Measurements from ENCODE around the gene EHMT1. TPM values are rescaled to one million over a fixed set of nuclear protein-coding genes. Genes with fewer than 3 reads are reported as not detected.

The EHMT1 gene
- total RNA-seq, 1 experiment from 2014 or later = 63.9 TPM

GRCh38 chr9:137802021-137802420 lies 183.2 kb downstream of the EHMT1 start:
- DNase-seq (ENCODE audit: low read depth, low spot score) = no peak
- no peaks in the 10 kb centered on the region for H3K36me3 ChIP-seq (ENCODE audit: control insufficient read depth, insufficient read depth, low read length)
- H3K27me3 ChIP-seq (ENCODE audit: control insufficient read depth, insufficient read depth, low read length) = no peaks in the 10 kb centered on the region
- H3K27ac ChIP-seq (ENCODE audit: low read length) = no peak overlapping the region
- intact Hi-C loops (cut with micrococcal nuclease; ENCODE audit: unreplicated experiment) (no loop called here), in situ Hi-C loops (cut with HindIII; ENCODE audit: low pct_unique_long_range_greater_than_20kb, low sequenced_read_pairs) (no loop called here)
- no TSS peak for BruUV-seq (replicated peaks)
- TF ChIP-seq, protein P1, sequence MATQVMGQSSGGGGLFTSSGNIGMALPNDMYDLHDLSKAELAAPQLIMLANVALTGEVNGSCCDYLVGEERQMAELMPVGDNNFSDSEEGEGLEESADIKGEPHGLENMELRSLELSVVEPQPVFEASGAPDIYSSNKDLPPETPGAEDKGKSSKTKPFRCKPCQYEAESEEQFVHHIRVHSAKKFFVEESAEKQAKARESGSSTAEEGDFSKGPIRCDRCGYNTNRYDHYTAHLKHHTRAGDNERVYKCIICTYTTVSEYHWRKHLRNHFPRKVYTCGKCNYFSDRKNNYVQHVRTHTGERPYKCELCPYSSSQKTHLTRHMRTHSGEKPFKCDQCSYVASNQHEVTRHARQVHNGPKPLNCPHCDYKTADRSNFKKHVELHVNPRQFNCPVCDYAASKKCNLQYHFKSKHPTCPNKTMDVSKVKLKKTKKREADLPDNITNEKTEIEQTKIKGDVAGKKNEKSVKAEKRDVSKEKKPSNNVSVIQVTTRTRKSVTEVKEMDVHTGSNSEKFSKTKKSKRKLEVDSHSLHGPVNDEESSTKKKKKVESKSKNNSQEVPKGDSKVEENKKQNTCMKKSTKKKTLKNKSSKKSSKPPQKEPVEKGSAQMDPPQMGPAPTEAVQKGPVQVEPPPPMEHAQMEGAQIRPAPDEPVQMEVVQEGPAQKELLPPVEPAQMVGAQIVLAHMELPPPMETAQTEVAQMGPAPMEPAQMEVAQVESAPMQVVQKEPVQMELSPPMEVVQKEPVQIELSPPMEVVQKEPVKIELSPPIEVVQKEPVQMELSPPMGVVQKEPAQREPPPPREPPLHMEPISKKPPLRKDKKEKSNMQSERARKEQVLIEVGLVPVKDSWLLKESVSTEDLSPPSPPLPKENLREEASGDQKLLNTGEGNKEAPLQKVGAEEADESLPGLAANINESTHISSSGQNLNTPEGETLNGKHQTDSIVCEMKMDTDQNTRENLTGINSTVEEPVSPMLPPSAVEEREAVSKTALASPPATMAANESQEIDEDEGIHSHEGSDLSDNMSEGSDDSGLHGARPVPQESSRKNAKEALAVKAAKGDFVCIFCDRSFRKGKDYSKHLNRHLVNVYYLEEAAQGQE (IDR thresholded peaks at IDR 0.05; ENCODE audit: insufficient read depth in 1 of 2, low read depth in 2 of 2, low read length in 1 of 2) = no peak
- TF ChIP-seq TCF7L2 (IDR thresholded peaks at IDR 0.05; ENCODE audit: low read depth, low read length) = no peak
- no peak for TF ChIP-seq POLR2AphosphoS5 (IDR thresholded peaks at IDR 0.05; ENCODE audit: low read depth, low read length)
- TF ChIP-seq, protein P2, sequence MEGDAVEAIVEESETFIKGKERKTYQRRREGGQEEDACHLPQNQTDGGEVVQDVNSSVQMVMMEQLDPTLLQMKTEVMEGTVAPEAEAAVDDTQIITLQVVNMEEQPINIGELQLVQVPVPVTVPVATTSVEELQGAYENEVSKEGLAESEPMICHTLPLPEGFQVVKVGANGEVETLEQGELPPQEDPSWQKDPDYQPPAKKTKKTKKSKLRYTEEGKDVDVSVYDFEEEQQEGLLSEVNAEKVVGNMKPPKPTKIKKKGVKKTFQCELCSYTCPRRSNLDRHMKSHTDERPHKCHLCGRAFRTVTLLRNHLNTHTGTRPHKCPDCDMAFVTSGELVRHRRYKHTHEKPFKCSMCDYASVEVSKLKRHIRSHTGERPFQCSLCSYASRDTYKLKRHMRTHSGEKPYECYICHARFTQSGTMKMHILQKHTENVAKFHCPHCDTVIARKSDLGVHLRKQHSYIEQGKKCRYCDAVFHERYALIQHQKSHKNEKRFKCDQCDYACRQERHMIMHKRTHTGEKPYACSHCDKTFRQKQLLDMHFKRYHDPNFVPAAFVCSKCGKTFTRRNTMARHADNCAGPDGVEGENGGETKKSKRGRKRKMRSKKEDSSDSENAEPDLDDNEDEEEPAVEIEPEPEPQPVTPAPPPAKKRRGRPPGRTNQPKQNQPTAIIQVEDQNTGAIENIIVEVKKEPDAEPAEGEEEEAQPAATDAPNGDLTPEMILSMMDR (IDR thresholded peaks at IDR 0.05) = no peak
- TF ChIP-seq SIN3A (IDR thresholded peaks at IDR 0.05; ENCODE audit: borderline replicate concordance, insufficient read depth, low read depth, low read length) = no peak
- no peak overlapping the region for H3K4me3 ChIP-seq (ENCODE audit: low read depth in 2 of 2, low read length in 2 of 2)
- no peaks in the 10 kb centered on the region for H3K4me1 ChIP-seq (ENCODE audit: control insufficient read depth, insufficient read depth, low read length)
- ATAC-seq = no peak
- POLR2A ChIA-PET = no interaction called here
- H3K9me3 ChIP-seq (ENCODE audit: control insufficient read depth, insufficient read depth, low read depth, low read length) = no peaks in the 10 kb centered on the region
- CTCF ChIA-PET = no interaction called here

- ChIA-PET CTCF (no interaction called here), POLR2A (no interaction called here)
- no peaks in the 10 kb centered on the region for H3K9me3 ChIP-seq (ENCODE audit: control insufficient read depth, insufficient read depth, low read depth, low read length)
- H3K27ac ChIP-seq (ENCODE audit: low read length) = no peak overlapping the region
- intact Hi-C loops (cut with micrococcal nuclease; ENCODE audit: unreplicated experiment) (no loop called here), in situ Hi-C loops (cut with HindIII; ENCODE audit: low pct_unique_long_range_greater_than_20kb, low sequenced_read_pairs) (no loop called here)
- ATAC-seq (no peak), DNase-seq (ENCODE audit: low read depth, low spot score) (no peak)
- no peaks in the 10 kb centered on the region for H3K27me3 ChIP-seq (ENCODE audit: control insufficient read depth, insufficient read depth, low read length)
- no peaks in the 10 kb centered on the region for H3K4me1 ChIP-seq (ENCODE audit: control insufficient read depth, insufficient read depth, low read length)
- TF ChIP-seq TCF7L2 (IDR thresholded peaks at IDR 0.05; ENCODE audit: low read depth, low read length) (no peak), POLR2AphosphoS5 (IDR thresholded peaks at IDR 0.05; ENCODE audit: low read depth, low read length) (no peak), SIN3A (IDR thresholded peaks at IDR 0.05; ENCODE audit: borderline replicate concordance, insufficient read depth, low read depth, low read length) (no peak)
- TF ChIP-seq, protein P1 (IDR thresholded peaks at IDR 0.05; ENCODE audit: insufficient read depth in 1 of 2, low read depth in 2 of 2, low read length in 1 of 2) = no peak
- TF ChIP-seq, protein P2 (IDR thresholded peaks at IDR 0.05) = no peak
- TSS peak; percentile 44 for BruUV-seq (replicated peaks)
- no peaks in the 10 kb centered on the region for H3K36me3 ChIP-seq (ENCODE audit: control insufficient read depth, insufficient read depth, low read length)
- no peak overlapping the region for H3K4me3 ChIP-seq (ENCODE audit: low read depth in 2 of 2, low read length in 2 of 2)
These were observed 183.9 kb downstream of the EHMT1 start for GRCh38 chr9:137802521-137803243.

Data from Panc1 (cell line).